H1 (cell line): ENCODE measurements around the gene FADS2. TPM values are rescaled to one million over a fixed set of nuclear protein-coding genes. Genes with fewer than 3 reads are reported as not detected.

ENCODE experiments used
- CTCF ChIA-PET: fragments of 300-600 bp; sonication (Branson Sonifier 250); formaldehyde crosslinking; loops from one replicate; lab custom pipeline; 2021; ENCODE audit not compliant: partially characterized antibody; lab: Charles Lee
- POLR2A ChIA-PET: fragments of 300-600 bp; sonication (Branson Sonifier 250); formaldehyde crosslinking; loops from one replicate; lab custom pipeline; 2021; ENCODE audit warnings: inconsistent platforms; ENCODE audit not compliant: partially characterized antibody; lab: Charles Lee
- DNase-seq, 2 experiments: peaks; one replicate each; pipeline versions ENCODE4 v3.0.0 to v3.0.0-alpha.2; 2010 to 2022; ENCODE audit warnings: low spot score in 2 of 2, low read depth in 1 of 2, mixed read lengths in 1 of 2
- FAIRE-seq: peaks from 2 replicates; lab custom pipeline; 2011; peaks lifted over from hg19 to GRCh38; lab: Jason Lieb, UNC
- H2AFZ ChIP-seq: 2 replicates; pipeline ENCODE4 v1.8.1; 2012; ENCODE audit warnings: low read length, inconsistent platforms
- H2AK5ac ChIP-seq: 2 replicates; pipeline ENCODE4 v1.6.1; 2013; ENCODE audit warnings: low read depth, low read length
- H2BK120ac ChIP-seq: replicated peaks from 2 replicates; pipeline ENCODE3; 2013; ENCODE audit warnings: low read depth, low read length, inconsistent platforms
- H2BK12ac ChIP-seq: 2 replicates; pipeline ENCODE4 v1.6.1; 2013; ENCODE audit warnings: low read depth, low read length
- H2BK15ac ChIP-seq: 2 replicates; pipeline ENCODE4 v1.6.1; 2013; ENCODE audit warnings: low read length
- H2BK20ac ChIP-seq: 2 replicates; pipeline ENCODE4 v1.6.1; 2013; ENCODE audit warnings: low read length
- H2BK5ac ChIP-seq: 2 replicates; pipeline ENCODE4 v1.6.1; 2013; ENCODE audit warnings: low read depth, low read length
- H3K14ac ChIP-seq: 2 replicates; pipeline ENCODE4 v1.6.1; 2013; ENCODE audit warnings: inconsistent platforms; ENCODE audit not compliant: insufficient read length
- H3K18ac ChIP-seq: 2 replicates; pipeline ENCODE4 v1.6.1; 2013; ENCODE audit warnings: low read length; ENCODE audit errors: extremely low read depth
- H3K23ac ChIP-seq: 2 replicates; pipeline ENCODE4 v1.6.1; 2013; ENCODE audit warnings: inconsistent platforms; ENCODE audit not compliant: insufficient read length
- H3K23me2 ChIP-seq: 2 replicates; pipeline ENCODE4 v1.6.1; 2013; ENCODE audit warnings: low read depth, low read length
- H3K27ac ChIP-seq: 2 replicates; pipeline ENCODE4 v1.6.1; 2011; ENCODE audit warnings: low read depth, low read length, inconsistent platforms
- H3K27me3 ChIP-seq, 4 experiments: replicated peaks in 1 of 4; 1 replicate in 1 of 4; 2 replicates in 3 of 4; pipeline versions ENCODE4 v1.6.1 to v1.8.1; 2011 to 2013; ENCODE audit warnings: low read length in 3 of 4, mild to moderate bottlenecking in 3 of 4, inconsistent platforms in 2 of 4, mixed read lengths in 2 of 4, moderate library complexity in 1 of 4; ENCODE audit not compliant: control insufficient read depth in 3 of 4, insufficient read depth in 3 of 4; ENCODE audit errors: extremely low read depth in 1 of 4
- H3K36me3 ChIP-seq, 4 experiments: 2 replicates each; pipeline versions ENCODE4 v1.6.1 to v1.8.1; 2011 to 2013; ENCODE audit warnings: mild to moderate bottlenecking in 4 of 4, low read length in 3 of 4, moderate library complexity in 2 of 4, control low read depth in 1 of 4, inconsistent platforms in 1 of 4; ENCODE audit not compliant: insufficient read depth in 4 of 4, control insufficient read depth in 2 of 4
- H3K4ac ChIP-seq: replicated peaks from 2 replicates; pipeline ENCODE3; 2013; ENCODE audit warnings: low read length, low read depth, mixed read lengths, inconsistent platforms; ENCODE audit not compliant: insufficient read length
- H3K4me1 ChIP-seq, 4 experiments: replicated peaks in 1 of 4; 1 replicate in 1 of 4; 2 replicates in 3 of 4; pipeline versions ENCODE4 v1.6.1 to v1.8.1; 2011 to 2013; ENCODE audit warnings: low read length in 3 of 4, inconsistent platforms in 2 of 4, mixed read lengths in 1 of 4; ENCODE audit not compliant: insufficient read depth in 4 of 4, control insufficient read depth in 3 of 4
- H3K4me2 ChIP-seq, 2 experiments: 2 replicates each; pipeline versions ENCODE4 v1.6.1 to v1.8.1; 2011 to 2013; ENCODE audit warnings: low read depth in 2 of 2, low read length in 2 of 2, control low read depth in 1 of 2, inconsistent platforms in 1 of 2, mild to moderate bottlenecking in 1 of 2; ENCODE audit not compliant: insufficient read depth in 1 of 2
- H3K4me3 ChIP-seq, 4 experiments: fragments of 200-600, 300-600 bp in 1 of 4; sonication (generic), shearing (Covaris generic), sonication (Bioruptor Twin) in 1 of 4; 2 replicates each; pipeline versions ENCODE4 v1.5.1 to v1.8.1; 2011 to 2016; ENCODE audit warnings: low read length in 4 of 4, low read depth in 3 of 4, control low read depth in 2 of 4, inconsistent platforms in 2 of 4, mild to moderate bottlenecking in 2 of 4, mixed read lengths in 1 of 4, moderate library complexity in 1 of 4; ENCODE audit not compliant: insufficient read depth in 2 of 4; ENCODE audit errors: extremely low read depth in 1 of 4
- H3K56ac ChIP-seq: replicated peaks from 2 replicates; pipeline ENCODE3; 2013; ENCODE audit warnings: low read depth, mild to moderate bottlenecking, mixed read lengths, low read length, inconsistent platforms; ENCODE audit not compliant: insufficient read length
- H3K79me1 ChIP-seq: 2 replicates; pipeline ENCODE4 v1.6.1; 2013; ENCODE audit warnings: low read depth, low read length, control low read depth
- H3K79me2 ChIP-seq, 2 experiments: 2 replicates each; pipeline versions ENCODE4 v1.6.1 to v1.8.1; 2012 to 2013; ENCODE audit warnings: low read length in 2 of 2, mild to moderate bottlenecking in 2 of 2, inconsistent platforms in 1 of 2; ENCODE audit not compliant: insufficient read depth in 2 of 2, control insufficient read depth in 1 of 2
- H3K9ac ChIP-seq, 4 experiments: replicated peaks in 1 of 4; 1 replicate in 1 of 4; 2 replicates in 3 of 4; pipeline versions ENCODE4 v1.6.1 to v1.8.1; 2011 to 2013; ENCODE audit warnings: low read depth in 3 of 4, low read length in 3 of 4, control low read depth in 2 of 4, mild to moderate bottlenecking in 2 of 4, moderate library complexity in 2 of 4, inconsistent platforms in 1 of 4; ENCODE audit errors: extremely low read depth in 1 of 4
- H3K9me3 ChIP-seq, 2 experiments: 2 replicates each; pipeline versions ENCODE4 v1.6.1 to v1.8.1; 2012 to 2013; ENCODE audit warnings: mild to moderate bottlenecking in 2 of 2, moderate library complexity in 2 of 2, control low read depth in 1 of 2, inconsistent platforms in 1 of 2, low read depth in 1 of 2, low read length in 1 of 2, mixed read lengths in 1 of 2; ENCODE audit not compliant: insufficient read depth in 2 of 2
- H4K20me1 ChIP-seq, 2 experiments: replicated peaks in 1 of 2; 2 replicates each; pipeline versions ENCODE3 to v1.8.1; 2011 to 2013; ENCODE audit warnings: inconsistent platforms in 2 of 2, low read length in 2 of 2, mild to moderate bottlenecking in 1 of 2; ENCODE audit not compliant: insufficient read depth in 2 of 2, control insufficient read depth in 1 of 2
- H4K5ac ChIP-seq: 2 replicates; pipeline ENCODE4 v1.6.1; 2013; ENCODE audit warnings: low read length, low read depth, mixed read lengths, inconsistent platforms; ENCODE audit not compliant: insufficient read length
- H4K8ac ChIP-seq: 2 replicates; pipeline ENCODE4 v1.8.0; 2013; ENCODE audit warnings: mild to moderate bottlenecking, moderate library complexity, low read length, inconsistent platforms; ENCODE audit not compliant: insufficient read depth; ENCODE audit errors: extremely low read depth
- H4K91ac ChIP-seq: replicated peaks from 2 replicates; pipeline ENCODE3; 2013; ENCODE audit warnings: low read length, mixed read lengths, inconsistent platforms; ENCODE audit not compliant: insufficient read length
- CREB1 ChIP-seq: IDR thresholded peaks from 2 replicates; pipeline ENCODE4 v1.6.1; 2012; ENCODE audit warnings: inconsistent platforms
- FOSL1 ChIP-seq: IDR thresholded peaks from 2 replicates; pipeline ENCODE4 v1.6.1; 2011; ENCODE audit warnings: mild to moderate bottlenecking, low read depth, low read length, moderate library complexity; ENCODE audit not compliant: insufficient read depth
- WGBS, 2 experiments: shearing (Covaris generic) in 1 of 2; methylation state at CpG; one replicate each; pipeline versions ENCODE4 v1.1.6 to v1.1.7; 2013 to 2015; ENCODE audit warnings: low lambda C conversion rate in 2 of 2, mixed read lengths in 2 of 2, inconsistent platforms in 1 of 2, low coverage in 1 of 2, missing lambda C conversion rate in 1 of 2; ENCODE audit not compliant: insufficient replicate concordance in 2 of 2, insufficient coverage in 1 of 2, insufficient read length in 1 of 2; ENCODE audit errors: extremely low coverage in 1 of 2, missing lambda C conversion rate in 1 of 2; 5-methylcytosine and 5-hydroxymethylcytosine counted together
- polyA plus RNA-seq, 7 experiments: library from polyadenylated mRNA; depleted of rRNA in 3 of 7; stranded (reverse) in 5 of 7; unstranded in 2 of 7; fragments of >200 nt in 5 of 7; fragments of 200-250 nt in 2 of 7; gene quantifications; 1 replicate in 5 of 7; 2 replicates in 1 of 7; 4 replicates in 1 of 7; pipeline versions ENCODE4 v1.2.1 to v1.2.3, GENCODE V29; 2011 to 2013; ENCODE audit warnings: missing spikeins in 2 of 7, mixed read lengths in 2 of 7
- total RNA-seq: library from RNA; stranded (reverse); fragmentation: NEBNext Ultra II Directional; extraction: Animal tissue kit (Norgen Biotek cat#: 25700); gene quantifications from 2 replicates; pipeline ENCODE4 v1.2.1, GENCODE V29; 2021

Gene FADS2
- total and polyA plus RNA-seq, 2 of the 8 experiments (the other 6 are each of a cell fraction or from before 2014, with no cell fraction given), result 499 to 701 TPM

GRCh38 chr11:61839742-61840141 is 11.6 kb downstream of the FADS2 start:
- Histone ChIP-seq H2AFZ (no peak overlapping the region), H3K4me2 (no peak overlapping the region), H3K27ac (no peak overlapping the region), H3K79me1 (peaks cover 10% of the 10 kb centered on the region; the same call in 1 of the 2 replicates), H3K56ac (no peak overlapping the region), H4K91ac (no peak overlapping the region), H3K23me2 (no peaks in the 10 kb centered on the region), H2BK20ac (no peak overlapping the region), H4K5ac (no peak overlapping the region), H3K36me3 (peaks cover 32 to 74% (median 55%) of the 10 kb centered on the region in 4 experiments), H2BK120ac (no peak overlapping the region), H3K9me3 (no peaks in the 10 kb centered on the region), H3K4me3 (no peak overlapping the region), H2BK5ac (no peak overlapping the region), H3K4ac (no peak overlapping the region), H3K14ac (no peak overlapping the region), H3K79me2 (peaks cover 0 to 31% of the 10 kb centered on the region in 2 experiments; a peak in 2 of 4 replicates), H3K4me1 (peaks cover 0 to 5% (median 2%) of the 10 kb centered on the region in 4 experiments; a peak in 4 of 7 replicates), H3K18ac (no peak overlapping the region), H3K23ac (no peak overlapping the region), H3K9ac (no peak overlapping the region), H4K8ac (no peak overlapping the region), H2BK12ac (no peak overlapping the region), H2AK5ac (no peak overlapping the region), H4K20me1 (peaks cover 7 to 21% of the 10 kb centered on the region in 2 experiments), H3K27me3 (no peaks in the 10 kb centered on the region; a peak in 1 of 7 replicates), H2BK15ac (no peak overlapping the region)
- FAIRE-seq (no peak), DNase-seq (no peak)
- ChIA-PET POLR2A (interaction anchor here (2.0 to 3.0 kb wide), 2 partner anchors 11 to 47 kb away, joined by 5 to 16 read pairs; partner anchors contain the start of genes FADS2, FEN1 and TMEM258), CTCF (no interaction called here)
- 90% methylated on average over 2 of the region's 2 CpGs; no CpG with 5 or more reads in 1 of the 2 experiments for WGBS, 2 experiments
- TF ChIP-seq FOSL1 (no peak), CREB1 (no peak)
